ENCODE results near the gene SPOPL.

DNA sequence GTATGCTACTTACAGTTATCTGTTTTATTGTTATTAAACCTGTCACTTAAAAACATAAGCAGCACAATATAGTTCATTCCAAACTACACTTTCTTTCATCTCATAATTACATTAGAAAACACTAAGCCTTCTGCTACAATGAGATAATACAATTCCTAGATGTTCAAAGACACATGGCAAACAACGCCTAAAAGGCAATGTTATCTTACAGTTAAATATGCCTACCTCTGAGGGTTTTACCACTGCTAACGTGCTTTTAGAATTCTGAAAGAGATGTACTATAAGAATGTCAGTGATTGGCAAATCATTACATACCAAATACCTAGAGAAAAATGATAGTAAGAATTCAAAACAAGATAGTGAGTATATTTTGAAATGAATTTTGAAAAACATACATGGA is 46.8 kb upstream of the SPOPL start:
- TF ChIP-seq CTCF (IDR thresholded peaks at IDR 0.05) (no peak), EZH2 (IDR thresholded peaks at IDR 0.05; ENCODE audit: borderline replicate concordance, insufficient read depth, low read depth, low read length, poor library complexity, severe bottlenecking) (no peak)

All from B cell (primary cell).